Activated CD8-positive, alpha-beta T cell treated with anti-CD3 and anti-CD28 coated beads, Interleukin-2, amount 10 ng/mL, durations not matched to agents 7 days and 5 days (primary cell): ENCODE measurements around the gene ZNF214. TPM values are rescaled to one million over a fixed set of nuclear protein-coding genes. Genes with fewer than 3 reads are reported as not detected.
"Not testable (repeated sequence)": the region's sequence is repeated elsewhere in the genome, so short reads cannot be mapped to it uniquely, and the experiment has no call there.

ENCODE experiments used
- ATAC-seq: fragments of 150-1000 bp; cut with Tn5 transposase; one replicate; pipeline ENCODE4 v1.10.0; 2021; ENCODE audit warnings: moderate library complexity
- CTCF ChIA-PET: fragments of 350-600 bp; sonication (Branson Sonifier 250); formaldehyde crosslinking; loops from one replicate; lab custom pipeline; 2021; ENCODE audit warnings: antibody characterized with exemption; lab: Charles Lee
- POLR2A ChIA-PET: fragments of 350-600 bp; sonication (Branson Sonifier 250); formaldehyde crosslinking; loops from one replicate; lab custom pipeline; 2021; ENCODE audit warnings: antibody characterized with exemption; lab: Charles Lee
- DNase-seq: peaks from one replicate; pipeline ENCODE4 v3.0.0-alpha.2; 2020
- H3K27ac Mint-ChIP-seq: one replicate; pipeline ENCODE4 v1.8.0; 2021; ENCODE audit warnings: mild to moderate bottlenecking, mixed read lengths
- H3K27me3 Mint-ChIP-seq: one replicate; pipeline ENCODE4 v1.8.0; 2021; ENCODE audit warnings: low read depth, mixed read lengths
- H3K36me3 Mint-ChIP-seq: one replicate; pipeline ENCODE4 v1.8.0; 2021; ENCODE audit warnings: low read depth, mixed read lengths
- H3K4me1 Mint-ChIP-seq: one replicate; pipeline ENCODE4 v1.8.0; 2021; ENCODE audit warnings: low read depth, mixed read lengths
- H3K4me3 Mint-ChIP-seq: one replicate; pipeline ENCODE4 v1.8.0; 2021; ENCODE audit warnings: mild to moderate bottlenecking, mixed read lengths
- H3K9me3 Mint-ChIP-seq: one replicate; pipeline ENCODE4 v1.8.0; 2022; ENCODE audit warnings: mixed read lengths; ENCODE audit not compliant: insufficient read depth
- total RNA-seq, 2 experiments: library from RNA; stranded (reverse); gene quantifications; one replicate each; pipeline ENCODE4 v1.2.3, GENCODE V29; 2021

ZNF214 gene
- total RNA-seq, 2 experiments from 2014 or later, result not detected

DNA sequence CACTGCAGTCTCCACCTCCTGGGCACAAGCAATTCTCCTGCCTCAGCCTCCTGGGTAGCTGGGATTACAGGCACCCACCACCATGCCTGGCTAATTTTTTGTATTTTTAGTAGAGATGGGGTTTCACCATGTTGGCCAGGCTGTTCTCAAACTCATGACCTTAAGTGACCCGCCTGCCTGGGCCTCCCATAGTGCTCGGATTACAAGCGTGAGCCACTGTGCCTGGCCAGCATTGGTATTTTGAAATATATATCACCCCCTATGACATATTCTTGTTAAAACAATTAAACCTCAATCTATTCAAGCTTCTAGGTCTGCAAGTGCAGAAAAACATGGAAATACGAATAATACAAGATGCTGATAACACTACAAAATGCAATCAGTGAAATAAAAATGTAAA is 50.3 kb downstream of the ZNF214 start:
- DNase-seq, H3K27me3 Mint-ChIP-seq, H3K27ac Mint-ChIP-seq, CTCF ChIA-PET, H3K4me1 Mint-ChIP-seq, ATAC-seq, POLR2A ChIA-PET, H3K36me3 Mint-ChIP-seq, H3K4me3 Mint-ChIP-seq, H3K9me3 Mint-ChIP-seq: not testable (repeated sequence)

DNA sequence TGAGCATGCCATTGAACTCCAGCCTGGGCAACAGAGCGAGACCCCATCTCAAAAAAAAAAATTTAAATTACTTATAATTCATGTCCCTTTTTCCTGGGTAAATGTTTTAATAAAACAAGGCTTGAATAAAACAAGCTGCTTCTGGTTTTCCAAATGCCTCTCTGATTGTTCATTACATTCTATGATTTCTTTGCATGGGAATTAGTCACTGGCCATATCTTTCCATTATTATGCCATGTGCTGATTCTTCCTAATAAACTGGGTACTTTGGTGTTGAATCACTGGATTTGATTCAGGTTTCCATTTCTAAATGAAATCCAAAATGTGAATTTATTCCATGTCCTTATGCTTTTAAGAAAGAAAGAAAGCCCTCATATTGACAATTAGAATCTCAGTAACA is 51.3 kb downstream of the ZNF214 start:
- H3K9me3 Mint-ChIP-seq, result no peaks in the 10 kb centered on the region
- ChIA-PET POLR2A (no interaction called here), CTCF (no interaction called here)
- no peak for DNase-seq
- no peaks in the 10 kb centered on the region for H3K36me3 Mint-ChIP-seq
- H3K27me3 Mint-ChIP-seq, result no peaks in the 10 kb centered on the region
- H3K27ac Mint-ChIP-seq, result no peak overlapping the region
- no peak overlapping the region for H3K4me3 Mint-ChIP-seq
- H3K4me1 Mint-ChIP-seq, result no peaks in the 10 kb centered on the region
- ATAC-seq, result no peak

GRCh38 chr11:6962673-6963072 is 57.5 kb downstream of the ZNF214 start:
- H3K4me1 Mint-ChIP-seq, result no peaks in the 10 kb centered on the region
- no peaks in the 10 kb centered on the region for H3K9me3 Mint-ChIP-seq
- no peaks in the 10 kb centered on the region for H3K27me3 Mint-ChIP-seq
- ATAC-seq, result no peak
- ChIA-PET POLR2A (no interaction called here), CTCF (no interaction called here)
- no peaks in the 10 kb centered on the region for H3K36me3 Mint-ChIP-seq
- no peak overlapping the region for H3K4me3 Mint-ChIP-seq
- H3K27ac Mint-ChIP-seq, result no peak overlapping the region
- DNase-seq, result no peak

DNA sequence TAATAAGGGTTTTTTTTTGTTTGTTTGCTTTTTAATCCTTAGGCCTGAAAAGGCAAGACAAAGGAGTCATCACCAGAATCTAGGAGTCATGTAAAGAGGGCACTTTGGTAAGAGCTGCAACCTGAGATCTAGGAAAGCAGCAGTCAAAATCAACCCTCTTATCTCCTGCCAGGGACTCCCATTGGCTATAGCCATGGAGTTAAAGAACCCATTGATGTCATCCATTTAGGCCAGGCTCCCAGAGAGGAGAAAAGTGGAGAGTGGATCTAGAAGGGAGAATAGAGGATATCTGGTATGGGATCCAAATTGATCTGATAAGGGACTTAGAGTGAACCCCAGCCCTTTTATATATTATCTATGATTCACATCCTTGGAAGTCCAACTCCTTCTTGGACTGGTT is 58.0 kb downstream of the ZNF214 start:
- Mint-ChIP-seq H3K27me3 (no peaks in the 10 kb centered on the region), H3K27ac (no peak overlapping the region), H3K9me3 (no peaks in the 10 kb centered on the region), H3K36me3 (no peaks in the 10 kb centered on the region), H3K4me1 (no peaks in the 10 kb centered on the region), H3K4me3 (no peak overlapping the region)
- POLR2A ChIA-PET, result no interaction called here
- DNase-seq (no peak), ATAC-seq (no peak)
- CTCF ChIA-PET, result no interaction called here

DNA sequence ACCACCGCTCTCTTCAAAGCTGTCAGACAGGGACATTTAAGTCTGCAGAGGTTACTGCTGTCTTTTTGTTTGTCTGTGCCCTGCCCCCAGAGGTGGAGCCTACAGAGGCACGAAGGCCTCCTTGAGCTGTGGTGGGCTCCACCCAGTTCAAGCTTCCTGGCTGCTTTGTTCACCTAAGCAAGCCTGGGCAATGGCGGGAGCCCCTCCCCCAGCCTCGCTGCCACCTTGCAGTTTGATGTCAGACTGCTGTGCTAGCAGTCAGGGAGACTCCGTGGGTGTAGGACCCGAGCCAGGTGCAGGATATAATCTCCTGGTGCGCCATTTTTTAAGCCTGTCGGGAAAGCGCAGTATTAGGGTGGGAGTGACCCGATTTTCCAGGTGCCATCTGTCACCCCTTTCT is 65.9 kb downstream of the ZNF214 start:
- CTCF ChIA-PET, POLR2A ChIA-PET, DNase-seq: not testable (repeated sequence)

More for the DNA sequence above, 65.9 kb downstream of the ZNF214 start:
- H3K4me1 Mint-ChIP-seq, ATAC-seq, H3K27ac Mint-ChIP-seq, H3K9me3 Mint-ChIP-seq, H3K4me3 Mint-ChIP-seq, H3K36me3 Mint-ChIP-seq, H3K27me3 Mint-ChIP-seq: not testable (repeated sequence)

Other genes starting within 250 kb of the ZNF214 start
- under 1 TPM; 0.08 to 0.23 TPM for gene OR2AG2, start 248.4 kb downstream of the ZNF214 start, total RNA-seq
- not detected for gene OR2AG1, start 237.3 kb downstream of the ZNF214 start, total RNA-seq
- under 1 TPM; 0.05 TPM for gene OR6A2, start 220.7 kb downstream of the ZNF214 start, total RNA-seq
- not detected for gene OR10A5, start 174.7 kb downstream of the ZNF214 start, total RNA-seq
- gene OR10A2, start 157.3 kb downstream of the ZNF214 start, total RNA-seq, result not detected
- not detected for gene OR10A4, start 143.7 kb downstream of the ZNF214 start, total RNA-seq
- not detected for gene OR2D2, start 127.8 kb downstream of the ZNF214 start, total RNA-seq
- not detected for gene OR2D3, start 99.3 kb downstream of the ZNF214 start, total RNA-seq
- gene ZNF215, start 93.9 kb downstream of the ZNF214 start, total RNA-seq, result 1 to 10 TPM; 1.3 to 1.6 TPM
- gene NLRP14, start 133 bp upstream of the ZNF214 start, total RNA-seq, result under 1 TPM; 0.08 to 0.13 TPM
- gene RBMXL2, start 68.7 kb upstream of the ZNF214 start, total RNA-seq, result not detected
- gene SYT9, start 231.6 kb upstream of the ZNF214 start, total RNA-seq, result not detected